Measurements from ENCODE around the gene CNTNAP2. TPM values are rescaled to one million over a fixed set of nuclear protein-coding genes. Genes with fewer than 3 reads are reported as not detected.

Gene CNTNAP2
- total and polyA plus RNA-seq, 8 donors: 0.94 to 42.5 (median 38.6) TPM

- Histone ChIP-seq H3K4me3 (no peak overlapping the region), H3K27ac (no peak overlapping the region), H3K36me3 (no peaks in the 10 kb centered on the region), H3K4me1 (no peaks in the 10 kb centered on the region), H3K9me3 (no peaks in the 10 kb centered on the region), H3K27me3 (no peaks in the 10 kb centered on the region)
- intact Hi-C loops (cut with DNase I): no loop called here
- no peak for ATAC-seq
- peak in 2 of 4 donors; percentile 13 to 19 for DNase-seq
- no peak for TF ChIP-seq CTCF (IDR thresholded peaks at IDR 0.05)
Measured at GRCh38 chr7:148014001-148014400, 1897.4 kb downstream of the CNTNAP2 start.

GRCh38 chr7:148014541-148014940 lies 1897.9 kb downstream of the CNTNAP2 start:
- no peak overlapping the region for H3K4me3 ChIP-seq
- TF ChIP-seq CTCF (IDR thresholded peaks at IDR 0.05): no peak
- ATAC-seq (no peak), DNase-seq (peak in 2 of 4 donors; percentile 25 to 56)
- H3K36me3 ChIP-seq: no peaks in the 10 kb centered on the region
- intact Hi-C loops (cut with DNase I): no loop called here
- no peaks in the 10 kb centered on the region for H3K27me3 ChIP-seq
- no peaks in the 10 kb centered on the region for H3K9me3 ChIP-seq
- no peak overlapping the region for H3K27ac ChIP-seq
- no peaks in the 10 kb centered on the region for H3K4me1 ChIP-seq

- Histone ChIP-seq H3K27ac (no peak overlapping the region), H3K4me3 (no peak overlapping the region), H3K27me3 (no peaks in the 10 kb centered on the region), H3K9me3 (no peaks in the 10 kb centered on the region), H3K36me3 (no peaks in the 10 kb centered on the region), H3K4me1 (no peaks in the 10 kb centered on the region)
- DNase-seq: peak in 2 of 4 donors; percentile 18 to 24
- TF ChIP-seq CTCF (IDR thresholded peaks at IDR 0.05): no peak
- no peak for ATAC-seq
- intact Hi-C loops (cut with DNase I): no loop called here
Measured at GRCh38 chr7:148017126-148017525, 1900.5 kb downstream of the CNTNAP2 start.

- H3K9me3 ChIP-seq: no peaks in the 10 kb centered on the region
- H3K27ac ChIP-seq: no peak overlapping the region
- H3K27me3 ChIP-seq: no peaks in the 10 kb centered on the region
- TF ChIP-seq CTCF (IDR thresholded peaks at IDR 0.05): no peak
- DNase-seq (no peak), ATAC-seq (no peak)
- H3K36me3 ChIP-seq: no peaks in the 10 kb centered on the region
- no peak overlapping the region for H3K4me3 ChIP-seq
- intact Hi-C loops (cut with DNase I): no loop called here
- H3K4me1 ChIP-seq: no peaks in the 10 kb centered on the region
Measured at GRCh38 chr7:148020679-148021078, 1904.1 kb downstream of the CNTNAP2 start.

- no peaks in the 10 kb centered on the region for H3K9me3 ChIP-seq
- intact Hi-C loops (cut with DNase I): no loop called here
- ATAC-seq: no peak
- no peaks in the 10 kb centered on the region for H3K4me1 ChIP-seq
- no peak overlapping the region for H3K27ac ChIP-seq
- DNase-seq: peak in 1 of 4 donors; percentile 51
- no peak for TF ChIP-seq CTCF (IDR thresholded peaks at IDR 0.05)
- H3K4me3 ChIP-seq: no peak overlapping the region
- no peaks in the 10 kb centered on the region for H3K27me3 ChIP-seq
- no peaks in the 10 kb centered on the region for H3K36me3 ChIP-seq
Measured at GRCh38 chr7:148021507-148022045, 1905.0 kb downstream of the CNTNAP2 start.

All from left lung (tissue), 10 donors.